HepG2 (cell line): Measurements from ENCODE around the gene CDO1. TPM values are rescaled to one million over a fixed set of nuclear protein-coding genes. Genes with fewer than 3 reads are reported as not detected.

Experiments
- ATAC-seq: fragments of 200-7000 bp; cut with Tn5 transposase; 3 replicates; pipeline ENCODE4 v1.9.1; 2020; ENCODE audit warnings: mild to moderate bottlenecking, moderate library complexity
- BruUV-seq: library from RNA; stranded (reverse); fragments of 400-500 nt; replicated peaks from 2 replicates; lab custom pipeline; 2021; lab: Mats Ljungman, UMichigan
- CTCF ChIA-PET: fragments of 300-600 bp; formaldehyde crosslinking; extraction: SDS; loops from one replicate; lab custom pipeline; 2021; ENCODE audit warnings: low total read pairs, inconsistent platforms, low intra/inter-chr PET ratio; lab: Yijun Ruan, JAX
- POLR2A ChIA-PET: fragments of 350-600 bp; sonication (Branson Sonifier 250); formaldehyde crosslinking; loops from one replicate; lab custom pipeline; 2020; ENCODE audit warnings: antibody characterized with exemption, inconsistent platforms; lab: Yijun Ruan, JAX
- DNase-seq: peaks from one replicate; pipeline ENCODE4 v3.0.0-alpha.2; 2015; ENCODE audit warnings: low spot score
- FAIRE-seq: peaks from 3 replicates; lab custom pipeline; 2011; peaks lifted over from hg19 to GRCh38; lab: Jason Lieb, UNC
- H2AFZ ChIP-seq: one replicate; pipeline ENCODE4 v1.6.1; 2011; ENCODE audit warnings: low read length, inconsistent platforms
- H3K27ac ChIP-seq: fragments of 300-600 bp; 3 replicates; pipeline ENCODE4 v1.8.0; 2011; ENCODE audit warnings: mixed run types, mild to moderate bottlenecking, mixed read lengths, low read length, inconsistent platforms; ENCODE audit not compliant: insufficient read depth; ENCODE audit errors: extremely low read length
- H3K27me3 ChIP-seq, 2 experiments: fragments of 200-600 bp in 1 of 2; 2 replicates in 1 of 2; 3 replicates in 1 of 2; pipeline versions ENCODE4 v1.6.0 to v1.8.0; 2011; ENCODE audit warnings: low read length in 2 of 2, mild to moderate bottlenecking in 2 of 2, moderate library complexity in 2 of 2, inconsistent platforms in 1 of 2; ENCODE audit not compliant: insufficient read depth in 2 of 2, control insufficient read depth in 1 of 2
- H3K36me3 ChIP-seq, 2 experiments: fragments of 200-600 bp in 1 of 2; replicated peaks in 1 of 2; 2 replicates in 1 of 2; 3 replicates in 1 of 2; pipeline versions ENCODE4 v1.5.1 to v1.8.0; 2011; ENCODE audit warnings: low read length in 2 of 2, inconsistent platforms in 1 of 2; ENCODE audit not compliant: insufficient read depth in 2 of 2, control insufficient read depth in 1 of 2
- H3K4me1 ChIP-seq: 2 replicates; pipeline ENCODE4 v1.5.1; 2012; ENCODE audit warnings: low read length, inconsistent platforms; ENCODE audit not compliant: insufficient read depth
- H3K4me2 ChIP-seq: 2 replicates; pipeline ENCODE4 v1.6.0; 2011; ENCODE audit warnings: low read depth, low read length, inconsistent platforms
- H3K4me3 ChIP-seq, 3 experiments: fragments of 200-600 bp in 1 of 3; sonication (generic), shearing (Covaris generic) in 1 of 3; replicated peaks in 1 of 3; 2 replicates each; pipeline ENCODE4 v1.5.1; 2011 to 2016; ENCODE audit warnings: low read length in 3 of 3, inconsistent platforms in 2 of 3, low read depth in 2 of 3, mild to moderate bottlenecking in 2 of 3, control low read depth in 1 of 3, mixed read lengths in 1 of 3; ENCODE audit not compliant: insufficient read depth in 1 of 3
- H3K79me2 ChIP-seq: one replicate; pipeline ENCODE4 v1.6.1; 2011; ENCODE audit warnings: low read length, inconsistent platforms; ENCODE audit not compliant: insufficient read depth
- H3K9ac ChIP-seq: 2 replicates; pipeline ENCODE4 v1.6.0; 2011; ENCODE audit warnings: mild to moderate bottlenecking, low read depth, low read length, inconsistent platforms; ENCODE audit not compliant: insufficient read depth
- H3K9me3 ChIP-seq: 2 replicates; pipeline ENCODE4 v1.5.1; 2012; ENCODE audit warnings: mild to moderate bottlenecking, low read length
- H4K20me1 ChIP-seq: 2 replicates; pipeline ENCODE4 v1.6.0; 2011; ENCODE audit warnings: inconsistent platforms, mild to moderate bottlenecking, low read length, moderate library complexity; ENCODE audit not compliant: insufficient read depth
- TBP ChIP-seq: sonication (generic); formaldehyde crosslinking; IDR thresholded peaks from 2 replicates; pipeline ENCODE4 v1.5.0; 2020; ENCODE audit warnings: missing genetic modification reagents
- ZEB1 ChIP-seq: IDR thresholded peaks from 2 replicates; pipeline ENCODE4 v1.6.1; 2012; ENCODE audit warnings: mild to moderate bottlenecking, low read depth, inconsistent platforms; ENCODE audit not compliant: insufficient replicate concordance
- ZNF646 ChIP-seq: sonication (generic); formaldehyde crosslinking; IDR thresholded peaks from 2 replicates; pipeline ENCODE4 v1.9.0; 2021; ENCODE audit warnings: mild to moderate bottlenecking, missing genetic modification reagents
- in situ Hi-C: cut with HindIII; loops from 2 replicates; pipeline ENCODE4 v1.10.0; 2017; ENCODE audit warnings: low pct_unique_long_range_greater_than_20kb; ENCODE audit not compliant: extremely low pct_ligation_motif_present
- intact Hi-C: fragments of 100-400 bp; cut with micrococcal nuclease; formaldehyde crosslinking; loops from one replicate; pipeline ENCODE4 v1.10.0; 2022; ENCODE audit not compliant: unreplicated experiment
- polyA plus RNA-seq, 8 experiments: library from polyadenylated mRNA; depleted of rRNA in 3 of 8; stranded (reverse) in 7 of 8; unstranded in 1 of 8; fragments of >200 nt; fragmentation: Illumina TruSeq in 4 of 8; extraction: Trizol in 4 of 8; gene quantifications; 2 replicates each; pipeline versions ENCODE4 v1.2.1 to v1.2.3, GENCODE V29; 2011 to 2016; ENCODE audit warnings: low read depth in 4 of 8, missing spikeins in 1 of 8, mixed read lengths in 1 of 8; ENCODE audit not compliant: insufficient read depth in 1 of 8
- total RNA-seq, 5 experiments: library from RNA; depleted of rRNA; stranded (reverse); fragments of >200 nt; fragmentation: Illumina TruSeq; extraction: Trizol; gene quantifications; 2 replicates each; pipeline ENCODE4 v1.2.3, GENCODE V29; 2016; ENCODE audit warnings: low read depth in 1 of 5

The CDO1 gene
- total and polyA plus RNA-seq, 2 of the 13 experiments (the other 11 are each of a cell fraction or from before 2014, with no cell fraction given) = 3.2 to 4.4 TPM

GRCh38 chr5:115816226-115817081 lies at the start of gene CDO1 (continued):
- no peak for TF ChIP-seq ZNF646 (CRISPR knock-in tag)

GRCh38 chr5:115859378-115859777 lies 42.9 kb upstream of the CDO1 start:
- Histone ChIP-seq H3K9me3 (no peaks in the 10 kb centered on the region), H4K20me1 (peaks cover 10% of the 10 kb centered on the region; the same call in 1 of the 2 replicates), H3K4me2 (no peak overlapping the region), H3K9ac (no peak overlapping the region), H3K4me3 (no peak overlapping the region), H3K36me3 (no peaks in the 10 kb centered on the region; a peak in 1 of 5 replicates), H2AFZ (no peak overlapping the region)
- FAIRE-seq = no peak
- POLR2A ChIA-PET = no interaction called here
- in situ Hi-C loops = no loop called here
- TF ChIP-seq TBP (CRISPR knock-in tag) (no peak), ZEB1 (no peak)
- TF ChIP-seq, all 625 proteins: peak for 0
- Histone ChIP-seq H3K27me3 (no peaks in the 10 kb centered on the region), H3K27ac (no peak overlapping the region), H3K4me1 (peaks cover 12% of the 10 kb centered on the region), H3K79me2 (peaks cover 77% of the 10 kb centered on the region)
- ATAC-seq (no peak), DNase-seq (no peak)
- intact Hi-C loops = no loop called here
- CTCF ChIA-PET = no interaction called here
- BruUV-seq = no TSS peak
